ENCODE measurements around the gene PTER.

PTER gene

DNA sequence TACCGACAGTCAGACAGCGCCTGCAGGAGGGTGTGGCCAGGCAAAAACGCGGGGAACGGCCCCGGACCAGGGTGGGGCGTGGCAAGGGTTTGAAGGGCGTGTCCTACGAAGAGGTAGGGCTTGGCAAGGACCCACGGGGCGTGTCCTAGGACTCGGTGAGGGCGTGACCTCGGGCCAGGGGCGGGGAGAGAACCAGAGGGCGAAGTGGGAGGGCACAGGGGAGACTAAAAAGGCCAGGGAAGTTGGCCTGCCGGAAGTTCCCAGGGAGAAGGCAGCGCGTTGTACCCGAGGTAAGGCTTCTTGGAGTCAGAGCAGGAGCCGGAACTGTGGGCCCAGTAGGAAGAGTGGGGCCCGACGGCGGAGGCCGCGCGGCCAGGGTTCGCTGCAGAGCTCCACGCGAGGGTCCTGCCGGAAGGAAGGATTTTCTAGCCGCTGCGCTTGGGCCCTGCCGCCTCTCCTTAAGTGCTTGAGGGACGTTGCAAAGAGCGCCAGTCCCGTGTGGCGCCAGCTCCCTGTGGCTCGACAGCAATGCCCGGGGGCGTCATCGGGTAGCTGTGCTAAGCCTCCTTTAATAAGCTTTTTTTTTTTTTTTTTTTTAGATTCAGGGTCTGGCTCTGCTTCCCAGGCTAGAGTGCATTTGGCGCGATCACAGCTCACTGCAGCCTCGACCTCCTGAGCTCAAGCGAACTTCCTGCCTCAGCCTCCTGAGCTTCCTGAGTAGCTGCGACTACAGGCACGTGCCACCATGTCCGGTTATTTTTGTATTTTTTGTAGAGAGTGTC lies at the start of gene PTER:
Gene PTER (plus strand): TSS at position 253 of the 782 bp plus-strand sequence. CDS start 47,375 bp downstream, outside the sequence.
- ATAC-seq (peak; percentile 99), DNase-seq (peak; percentile 100)

- no peak for ATAC-seq
- no peak for DNase-seq
Observed at GRCh38 chr10:16392531-16393069, 44.2 kb upstream of the PTER start.

- no peak for DNase-seq
Observed at GRCh38 chr10:16393271-16393858, 43.4 kb upstream of the PTER start.

DNA sequence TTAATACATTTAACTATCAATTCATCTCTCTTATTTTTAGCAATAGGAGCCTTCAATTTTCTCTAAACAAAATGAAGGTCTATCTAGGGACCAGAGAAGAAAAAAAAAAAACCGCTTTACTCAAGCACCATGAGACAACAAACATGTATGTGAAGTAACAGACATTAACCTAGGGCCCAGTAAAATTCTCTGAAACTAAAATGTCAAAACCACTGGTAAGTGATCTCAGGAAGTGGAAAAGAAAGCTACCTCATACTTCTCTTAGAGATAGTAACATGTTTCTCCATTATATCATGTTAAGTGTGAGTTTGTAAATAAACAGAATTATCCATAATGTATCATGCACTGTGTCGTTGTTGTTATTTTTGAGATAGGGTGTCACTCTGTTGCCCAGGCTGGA lies 35.4 kb upstream of the PTER start:
- no peak for ATAC-seq
- DNase-seq, result no peak

More at GRCh38 chr10:16393271-16393858, 43.4 kb upstream of the PTER start:
- ATAC-seq, result no peak

DNA sequence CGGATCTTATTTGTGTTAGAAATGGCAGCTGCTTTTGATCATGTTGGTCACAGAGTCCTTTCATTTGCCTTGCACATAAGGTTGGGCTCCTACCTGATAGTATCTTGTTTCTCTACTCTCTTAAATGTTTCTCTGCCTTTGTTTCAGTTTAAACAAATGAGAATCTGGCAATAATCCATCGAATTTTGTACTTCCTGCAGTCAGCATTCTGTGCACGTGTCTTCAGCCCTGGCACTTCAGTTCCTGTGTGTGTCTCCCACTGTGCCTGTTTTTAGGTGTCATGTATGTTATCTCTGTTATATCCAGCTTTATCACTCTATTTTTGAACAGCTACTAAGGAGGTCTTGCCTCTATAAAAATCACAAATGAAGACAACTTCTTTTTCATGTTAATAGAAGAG lies 28.4 kb upstream of the PTER start:
- ATAC-seq (no peak), DNase-seq (no peak)

GRCh38 chr10:16417341-16417740 lies 19.5 kb upstream of the PTER start:
- no peak for ATAC-seq

GRCh38 chr10:16423599-16423998 lies 13.2 kb upstream of the PTER start:
- no peak for ATAC-seq
- DNase-seq, result no peak

More at GRCh38 chr10:16417341-16417740, 19.5 kb upstream of the PTER start:
- DNase-seq, result no peak

GRCh38 chr10:16425449-16425848 lies 11.4 kb upstream of the PTER start:
- ATAC-seq (no peak), DNase-seq (no peak)

DNA sequence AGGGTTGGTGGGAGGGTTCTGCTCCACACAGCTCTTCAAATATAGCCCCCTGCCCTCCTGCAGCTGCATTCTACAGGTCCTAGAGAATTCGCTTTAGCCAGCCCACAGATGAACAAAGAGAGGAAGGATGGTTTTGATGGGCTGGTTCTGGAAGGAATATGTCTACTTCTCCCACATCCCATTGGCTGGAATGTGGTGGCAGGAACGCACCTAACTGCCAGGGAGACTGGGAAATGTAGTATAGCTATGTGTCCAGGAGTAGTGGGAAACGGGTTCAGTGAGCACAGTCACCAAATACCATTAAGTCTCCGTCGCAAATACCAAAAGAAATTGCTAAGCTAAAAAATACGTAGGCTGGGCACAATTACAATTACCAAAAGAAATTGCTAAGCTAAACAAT lies 7.3 kb upstream of the PTER start:
- ATAC-seq (no peak), DNase-seq (no peak)

GRCh38 chr10:16436367-16436757 lies 448 bp upstream of the PTER start:
- ATAC-seq (no peak), DNase-seq (peak; percentile 21)

DNA sequence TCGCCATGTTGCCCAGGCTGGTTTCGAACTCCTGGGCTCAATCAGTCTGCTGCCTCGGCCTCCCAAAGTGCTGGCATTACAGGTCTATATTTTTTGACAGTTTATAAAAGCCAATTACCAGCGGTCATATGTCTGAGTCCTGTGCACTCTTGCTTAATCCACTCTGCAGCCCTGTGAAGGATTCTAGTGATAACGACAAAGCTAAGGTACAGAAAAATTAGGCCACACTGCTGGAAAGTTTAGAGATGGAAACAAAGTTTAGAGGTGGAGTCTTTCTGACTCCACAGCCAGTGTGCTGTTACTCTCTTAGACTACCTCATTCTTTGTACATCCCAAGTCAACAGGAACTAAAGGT lies 707 bp downstream of the PTER start:
- ATAC-seq (no peak), DNase-seq (no peak)

DNA sequence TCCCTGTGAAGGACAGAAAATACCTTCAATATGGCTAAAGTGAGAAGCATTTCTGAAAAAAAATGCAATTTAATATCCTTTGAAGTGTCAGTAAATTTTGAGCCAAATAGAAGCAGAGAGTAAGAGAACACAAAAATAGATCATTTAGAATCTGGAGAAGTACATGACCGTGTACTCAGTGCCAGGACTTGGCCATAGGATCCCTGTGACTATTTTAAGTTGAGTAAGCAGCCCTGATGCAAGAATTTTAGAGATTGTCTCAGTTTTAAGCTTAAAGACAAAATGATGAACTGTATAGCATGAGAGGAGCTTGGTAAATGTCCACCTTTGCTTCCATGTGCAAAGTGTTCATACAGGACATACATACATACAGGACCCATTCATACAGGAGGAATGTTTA lies 2.5 kb downstream of the PTER start:
- DNase-seq, result no peak
- ATAC-seq, result no peak

DNA sequence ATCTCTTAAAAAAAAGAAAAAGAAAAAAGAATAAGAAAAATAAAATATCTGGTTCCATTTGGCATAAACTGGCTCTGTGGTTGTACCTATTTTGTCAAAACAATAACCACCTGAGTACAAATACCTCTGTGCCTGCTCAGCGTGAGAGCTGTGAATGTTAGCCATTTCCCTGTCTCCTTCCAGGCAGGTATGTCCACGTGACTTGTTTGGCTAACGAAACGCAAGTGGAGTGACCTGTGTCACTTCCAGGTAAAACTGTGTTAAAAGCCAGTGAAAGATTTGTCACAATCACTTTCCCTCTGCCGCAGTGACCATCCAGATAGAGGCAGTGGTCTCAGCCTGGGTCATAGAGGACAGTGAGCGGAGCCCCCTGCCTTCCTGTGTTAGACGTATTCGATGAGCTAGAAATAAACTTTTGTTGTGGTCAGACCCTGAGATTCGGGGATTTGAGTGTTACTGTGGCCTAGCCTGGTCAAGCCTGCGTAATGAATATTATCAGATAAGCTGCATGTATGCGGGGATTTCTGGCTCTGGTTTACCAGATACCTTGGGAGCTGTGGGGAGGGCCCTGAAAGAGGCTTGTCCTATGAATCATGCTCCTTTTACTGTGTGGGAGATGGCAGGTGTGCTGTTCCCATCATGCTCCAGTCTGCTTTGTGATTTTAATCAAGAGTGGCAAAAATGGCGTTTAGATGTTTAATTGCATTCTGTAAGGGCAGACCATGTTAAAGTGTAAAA lies 3.8 kb downstream of the PTER start:
- ATAC-seq (no peak), DNase-seq (peak; percentile 15)

- DNase-seq (no peak), ATAC-seq (no peak)
Observed at GRCh38 chr10:16441173-16441840, 4.5 kb downstream of the PTER start.

DNA sequence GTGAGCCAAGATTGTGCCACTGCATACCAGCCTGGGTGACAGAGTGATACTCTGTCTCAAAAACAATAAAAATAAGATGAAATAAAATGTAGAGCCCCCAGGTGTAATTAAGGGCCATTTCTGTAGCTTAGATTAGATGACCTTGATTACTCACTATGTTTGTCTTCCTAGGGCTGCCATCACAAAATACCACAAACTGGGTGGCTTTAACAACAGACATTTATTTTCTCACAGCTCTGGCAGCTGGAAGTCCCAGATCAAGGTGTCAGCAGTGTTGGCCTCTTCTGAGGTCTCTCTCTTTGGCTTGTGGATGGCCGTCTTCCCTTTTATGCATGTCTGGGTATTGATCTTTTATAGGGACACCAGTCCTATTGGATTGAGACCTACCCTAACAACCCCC lies 6.1 kb downstream of the PTER start:
- ATAC-seq (no peak), DNase-seq (no peak)

GRCh38 chr10:16445770-16446469 lies 9.1 kb downstream of the PTER start:
- DNase-seq (no peak), ATAC-seq (no peak)

GRCh38 chr10:16449454-16449853 lies 12.6 kb downstream of the PTER start:
- DNase-seq (no peak), ATAC-seq (no peak)

DNA sequence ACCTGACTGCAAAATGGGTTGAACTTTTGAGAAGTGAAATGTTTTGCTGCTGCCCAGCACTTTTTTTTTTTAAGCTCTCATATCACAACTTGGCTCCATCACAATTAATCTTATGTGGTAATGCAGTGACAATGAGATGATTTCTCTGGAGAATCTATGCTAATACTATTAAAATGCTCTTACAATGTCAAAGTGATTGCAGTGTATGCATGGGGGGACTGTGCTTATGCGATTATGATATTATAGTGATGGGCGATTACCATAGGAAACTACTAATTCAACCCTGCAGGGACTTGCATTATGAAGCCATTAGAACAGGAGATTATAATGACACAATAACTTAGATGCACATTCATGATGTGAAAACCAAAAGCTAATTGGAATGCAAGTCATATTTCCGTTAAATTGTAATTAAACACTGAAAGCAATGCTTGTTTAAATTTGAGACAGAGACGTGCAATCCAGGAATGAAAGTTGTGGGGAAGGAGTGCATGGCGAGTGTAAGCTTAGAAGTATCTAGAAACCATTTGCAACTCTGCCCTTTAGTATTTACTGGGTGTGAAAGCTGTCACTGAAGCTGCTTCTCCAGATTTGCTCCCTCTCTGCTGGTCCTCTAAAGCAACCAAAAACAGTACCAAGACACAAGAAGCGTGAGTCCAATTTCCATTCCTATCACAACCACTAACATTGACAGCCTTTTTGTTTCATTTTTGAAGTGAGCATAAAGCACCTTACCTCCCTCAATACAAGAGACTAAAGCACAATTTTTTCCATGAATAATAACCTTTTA lies 21.6 kb downstream of the PTER start:
- DNase-seq (no peak), ATAC-seq (no peak)

DNA sequence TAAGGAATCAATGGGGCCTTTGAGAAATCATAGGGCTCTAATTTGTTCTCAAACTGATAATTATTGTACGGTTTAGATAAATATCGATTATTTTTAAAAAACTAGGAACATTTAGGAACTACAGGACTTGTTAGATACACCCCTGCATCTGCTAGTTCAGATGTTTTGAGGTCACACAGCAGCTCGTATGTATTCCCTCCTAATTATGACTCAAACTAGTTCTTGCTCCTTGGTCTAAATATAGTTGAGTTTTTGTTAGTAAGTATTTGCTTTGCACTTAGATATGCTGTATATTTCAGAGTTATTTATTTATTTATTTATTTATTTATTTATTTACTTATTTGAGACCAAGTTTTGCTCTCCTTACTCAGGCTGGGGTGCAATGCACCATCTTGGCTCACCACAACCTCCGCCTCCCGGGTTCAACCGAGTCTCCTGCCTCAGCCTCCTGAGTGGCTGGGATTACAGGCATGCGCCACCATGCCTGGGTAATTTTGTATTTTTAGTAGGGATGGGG lies 22.7 kb downstream of the PTER start:
- DNase-seq, result no peak
- ATAC-seq, result no peak

DNA sequence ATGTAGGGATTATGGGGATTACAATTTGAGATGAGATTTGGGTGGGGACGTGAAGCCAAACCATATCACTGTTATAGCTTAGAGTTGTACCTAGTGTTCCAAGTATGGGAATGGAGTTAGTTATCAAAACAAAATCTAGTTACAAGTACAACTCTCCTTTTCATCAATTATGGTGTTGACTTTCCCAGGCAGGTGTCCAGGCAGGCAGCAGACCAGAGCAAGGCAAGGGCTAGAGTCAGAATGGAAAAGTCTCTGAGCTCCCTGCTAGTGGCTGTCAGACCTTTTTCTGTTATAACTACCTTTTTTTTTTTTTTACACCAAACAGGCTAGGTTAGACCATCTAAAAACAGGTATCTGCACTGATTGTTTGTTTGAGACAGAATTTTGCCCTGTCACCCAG lies 29.2 kb downstream of the PTER start:
- DNase-seq, result no peak
- no peak for ATAC-seq

DNA sequence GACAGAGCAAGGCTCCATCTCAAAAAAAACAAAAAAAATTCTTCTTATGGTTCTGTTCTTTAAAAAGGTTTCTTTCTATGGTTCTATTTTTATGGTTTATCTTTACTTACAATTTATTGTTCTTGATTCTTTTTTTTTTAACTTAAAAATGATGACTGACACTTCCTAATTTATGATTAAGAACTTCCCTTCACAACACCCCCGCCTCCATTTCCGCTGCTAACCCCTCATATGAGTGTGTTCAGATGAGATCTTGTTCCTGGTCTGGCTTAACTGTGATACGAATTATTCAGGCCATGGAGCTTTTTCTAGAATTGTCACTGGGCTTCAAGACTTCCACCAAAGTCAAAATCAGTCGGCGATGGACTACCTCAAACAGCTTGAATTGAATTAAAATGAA lies 33.9 kb downstream of the PTER start:
- ATAC-seq (no peak), DNase-seq (peak; percentile 28)

All from stimulated activated naive CD8-positive, alpha-beta T cell treated with anti-CD3 and anti-CD28 coated beads, Interleukin-15, Interleukin-2, amounts not matched to agents 100 U/mL and 50 U/mL, for 24 hours (primary cell).